ENCODE data around the gene CECR2.

Gene CECR2

DNA sequence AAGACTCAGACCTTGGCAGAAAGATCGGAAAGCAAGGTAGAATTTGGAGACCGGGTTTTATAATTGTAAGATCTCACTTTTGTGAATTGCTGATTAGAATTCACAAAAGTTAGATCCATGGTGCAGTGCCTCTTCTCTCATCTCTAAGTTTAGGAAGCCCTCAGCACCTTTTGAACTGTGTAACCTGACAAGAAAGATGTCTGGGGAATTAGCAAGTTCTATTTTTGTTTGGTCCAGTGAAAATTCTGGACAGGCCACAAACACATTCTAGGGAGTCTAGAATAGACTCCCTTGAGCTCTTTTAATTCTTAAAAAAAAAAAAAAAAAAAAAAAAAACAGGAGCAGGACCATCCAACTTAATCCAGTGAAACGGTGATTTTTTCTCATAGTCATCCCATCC is 66.1 kb downstream of the CECR2 start:
- no peaks in the 10 kb centered on the region for H3K27me3 ChIP-seq (ENCODE audit: insufficient read depth, poor library complexity, severe bottlenecking)
- DNase-seq (ENCODE audit: low read depth in 1 of 2, low spot score in 1 of 2) = no peak
- TF ChIP-seq GABPA (IDR thresholded peaks at IDR 0.05; ENCODE audit: low read depth) (no peak), SPI1 (IDR thresholded peaks at IDR 0.05; ENCODE audit: borderline replicate concordance, low read depth) (no peak), POLR2AphosphoS5 (IDR thresholded peaks at IDR 0.05; ENCODE audit: low read depth) (no peak)
- TF ChIP-seq, protein P1, sequence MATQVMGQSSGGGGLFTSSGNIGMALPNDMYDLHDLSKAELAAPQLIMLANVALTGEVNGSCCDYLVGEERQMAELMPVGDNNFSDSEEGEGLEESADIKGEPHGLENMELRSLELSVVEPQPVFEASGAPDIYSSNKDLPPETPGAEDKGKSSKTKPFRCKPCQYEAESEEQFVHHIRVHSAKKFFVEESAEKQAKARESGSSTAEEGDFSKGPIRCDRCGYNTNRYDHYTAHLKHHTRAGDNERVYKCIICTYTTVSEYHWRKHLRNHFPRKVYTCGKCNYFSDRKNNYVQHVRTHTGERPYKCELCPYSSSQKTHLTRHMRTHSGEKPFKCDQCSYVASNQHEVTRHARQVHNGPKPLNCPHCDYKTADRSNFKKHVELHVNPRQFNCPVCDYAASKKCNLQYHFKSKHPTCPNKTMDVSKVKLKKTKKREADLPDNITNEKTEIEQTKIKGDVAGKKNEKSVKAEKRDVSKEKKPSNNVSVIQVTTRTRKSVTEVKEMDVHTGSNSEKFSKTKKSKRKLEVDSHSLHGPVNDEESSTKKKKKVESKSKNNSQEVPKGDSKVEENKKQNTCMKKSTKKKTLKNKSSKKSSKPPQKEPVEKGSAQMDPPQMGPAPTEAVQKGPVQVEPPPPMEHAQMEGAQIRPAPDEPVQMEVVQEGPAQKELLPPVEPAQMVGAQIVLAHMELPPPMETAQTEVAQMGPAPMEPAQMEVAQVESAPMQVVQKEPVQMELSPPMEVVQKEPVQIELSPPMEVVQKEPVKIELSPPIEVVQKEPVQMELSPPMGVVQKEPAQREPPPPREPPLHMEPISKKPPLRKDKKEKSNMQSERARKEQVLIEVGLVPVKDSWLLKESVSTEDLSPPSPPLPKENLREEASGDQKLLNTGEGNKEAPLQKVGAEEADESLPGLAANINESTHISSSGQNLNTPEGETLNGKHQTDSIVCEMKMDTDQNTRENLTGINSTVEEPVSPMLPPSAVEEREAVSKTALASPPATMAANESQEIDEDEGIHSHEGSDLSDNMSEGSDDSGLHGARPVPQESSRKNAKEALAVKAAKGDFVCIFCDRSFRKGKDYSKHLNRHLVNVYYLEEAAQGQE (IDR thresholded peaks at IDR 0.05; ENCODE audit: insufficient replicate concordance, low read depth) = no peak
- TF ChIP-seq, protein P2, sequence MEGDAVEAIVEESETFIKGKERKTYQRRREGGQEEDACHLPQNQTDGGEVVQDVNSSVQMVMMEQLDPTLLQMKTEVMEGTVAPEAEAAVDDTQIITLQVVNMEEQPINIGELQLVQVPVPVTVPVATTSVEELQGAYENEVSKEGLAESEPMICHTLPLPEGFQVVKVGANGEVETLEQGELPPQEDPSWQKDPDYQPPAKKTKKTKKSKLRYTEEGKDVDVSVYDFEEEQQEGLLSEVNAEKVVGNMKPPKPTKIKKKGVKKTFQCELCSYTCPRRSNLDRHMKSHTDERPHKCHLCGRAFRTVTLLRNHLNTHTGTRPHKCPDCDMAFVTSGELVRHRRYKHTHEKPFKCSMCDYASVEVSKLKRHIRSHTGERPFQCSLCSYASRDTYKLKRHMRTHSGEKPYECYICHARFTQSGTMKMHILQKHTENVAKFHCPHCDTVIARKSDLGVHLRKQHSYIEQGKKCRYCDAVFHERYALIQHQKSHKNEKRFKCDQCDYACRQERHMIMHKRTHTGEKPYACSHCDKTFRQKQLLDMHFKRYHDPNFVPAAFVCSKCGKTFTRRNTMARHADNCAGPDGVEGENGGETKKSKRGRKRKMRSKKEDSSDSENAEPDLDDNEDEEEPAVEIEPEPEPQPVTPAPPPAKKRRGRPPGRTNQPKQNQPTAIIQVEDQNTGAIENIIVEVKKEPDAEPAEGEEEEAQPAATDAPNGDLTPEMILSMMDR (IDR thresholded peaks at IDR 0.05; ENCODE audit: insufficient read depth, low read length) = no peak
- no peak overlapping the region for H3K4me3 ChIP-seq (replicated peaks; ENCODE audit: insufficient read depth, low read length)
- no peak overlapping the region for H3K27ac ChIP-seq (replicated peaks)

DNA sequence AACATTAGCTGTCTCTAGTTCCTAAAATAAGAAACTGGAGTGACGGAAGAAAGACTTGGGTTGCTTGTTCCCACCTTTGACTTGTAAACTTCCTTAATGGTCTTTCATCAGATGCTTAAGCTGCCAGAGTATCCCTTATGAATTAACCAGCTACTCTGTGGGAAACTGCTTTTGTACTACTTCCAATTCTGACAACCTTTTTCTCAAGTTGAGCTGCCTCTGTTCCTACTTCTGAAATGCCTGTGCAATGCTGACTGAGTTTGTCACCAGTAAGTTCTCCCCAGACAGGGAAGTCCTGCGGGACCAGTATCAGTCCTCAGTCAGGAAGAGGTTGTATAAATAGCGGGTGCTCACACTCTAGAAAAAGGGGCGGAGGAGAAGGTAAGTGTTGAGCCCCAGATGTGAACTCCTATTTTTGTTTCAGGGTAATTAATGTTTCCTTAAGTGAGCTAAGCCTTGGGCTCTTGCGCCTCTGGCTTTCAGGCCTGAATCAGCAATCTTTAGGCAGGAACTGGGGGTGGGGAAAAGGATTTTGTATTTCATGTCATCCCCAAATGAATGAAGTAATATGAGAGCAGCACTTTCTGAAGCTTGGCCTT is 67.2 kb downstream of the CECR2 start:
- H3K27me3 ChIP-seq (ENCODE audit: insufficient read depth, poor library complexity, severe bottlenecking) = no peaks in the 10 kb centered on the region
- H3K4me3 ChIP-seq (replicated peaks; ENCODE audit: insufficient read depth, low read length) = no peak overlapping the region
- no peak for DNase-seq (ENCODE audit: low read depth in 1 of 2, low spot score in 1 of 2)
- H3K27ac ChIP-seq (replicated peaks) = no peak overlapping the region
- TF ChIP-seq, protein P2 (IDR thresholded peaks at IDR 0.05; ENCODE audit: insufficient read depth, low read length) = no peak
- TF ChIP-seq, protein P1 (IDR thresholded peaks at IDR 0.05; ENCODE audit: insufficient replicate concordance, low read depth) = no peak
- TF ChIP-seq SPI1 (IDR thresholded peaks at IDR 0.05; ENCODE audit: borderline replicate concordance, low read depth) (no peak), POLR2AphosphoS5 (IDR thresholded peaks at IDR 0.05; ENCODE audit: low read depth) (no peak), GABPA (IDR thresholded peaks at IDR 0.05; ENCODE audit: low read depth) (no peak)

DNA sequence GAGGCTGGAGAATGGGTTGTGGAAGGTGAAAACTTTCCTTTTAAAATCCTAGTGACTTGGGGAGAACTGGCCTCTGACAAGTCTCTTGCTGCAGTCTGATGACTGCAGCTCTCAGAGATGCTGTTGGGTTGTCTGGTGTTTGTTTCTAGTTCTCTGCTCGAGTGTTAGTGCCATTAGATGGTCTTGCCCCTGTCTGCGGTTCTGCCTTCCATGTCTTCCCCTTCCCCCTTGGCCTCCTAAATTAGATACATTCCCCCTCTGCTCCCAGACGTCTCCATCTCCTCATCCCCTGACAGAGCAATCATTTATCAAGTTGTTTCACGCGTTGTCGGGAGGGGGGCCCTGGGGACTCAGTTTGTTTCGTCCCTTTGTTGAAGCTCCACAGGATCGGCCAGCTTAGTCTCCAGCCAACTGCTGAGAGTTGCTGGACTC is 67.7 kb downstream of the CECR2 start:
- no peaks in the 10 kb centered on the region for H3K27me3 ChIP-seq (ENCODE audit: insufficient read depth, poor library complexity, severe bottlenecking)
- TF ChIP-seq, protein P1 (IDR thresholded peaks at IDR 0.05; ENCODE audit: insufficient replicate concordance, low read depth) = no peak
- TF ChIP-seq GABPA (IDR thresholded peaks at IDR 0.05; ENCODE audit: low read depth) (no peak), SPI1 (IDR thresholded peaks at IDR 0.05; ENCODE audit: borderline replicate concordance, low read depth) (no peak), POLR2AphosphoS5 (IDR thresholded peaks at IDR 0.05; ENCODE audit: low read depth) (no peak)
- TF ChIP-seq, protein P2 (IDR thresholded peaks at IDR 0.05; ENCODE audit: insufficient read depth, low read length) = no peak
- H3K27ac ChIP-seq (replicated peaks) = no peak overlapping the region
- no peak for DNase-seq (ENCODE audit: low read depth in 1 of 2, low spot score in 1 of 2)
- H3K4me3 ChIP-seq (replicated peaks; ENCODE audit: insufficient read depth, low read length) = no peak overlapping the region
